GM12878 (cell line): ENCODE results near the gene DYRK1B. TPM values are rescaled to one million over a fixed set of nuclear protein-coding genes. Genes with fewer than 3 reads are reported as not detected.

Experiments used
- ATAC-seq: fragments of 200-7000 bp; cut with Tn5 transposase; 3 replicates; pipeline ENCODE4 v1.9.1; 2020; ENCODE audit warnings: mild to moderate bottlenecking, moderate library complexity
- BruUV-seq: library from RNA; stranded (reverse); fragments of 400-500 nt; replicated peaks from 2 replicates; lab custom pipeline; 2021; lab: Mats Ljungman, UMichigan
- CTCF ChIA-PET: fragments of 300-600 bp; sonication (Branson Sonifier 250); formaldehyde crosslinking; extraction: SDS; loops from one replicate; lab custom pipeline; 2021; ENCODE audit warnings: inconsistent platforms; lab: Yijun Ruan, JAX
- POLR2A ChIA-PET: fragments of 350-600 bp; formaldehyde crosslinking; extraction: SDS; loops from one replicate; lab custom pipeline; 2021; ENCODE audit warnings: inconsistent platforms; lab: Charles Lee
- RAD21 ChIA-PET: fragments of 300-600 bp; sonication (Branson Sonifier 250); formaldehyde crosslinking; loops from one replicate; lab custom pipeline; 2023; ENCODE audit warnings: antibody characterized with exemption; ENCODE audit not compliant: unreplicated experiment; lab: Charles Lee
- SMC1A ChIA-PET: fragments of 300-600 bp; sonication (Branson Sonifier 250); formaldehyde crosslinking; loops from one replicate; lab custom pipeline; 2023; ENCODE audit not compliant: unreplicated experiment, uncharacterized antibody; lab: Charles Lee
- DNase-seq: peaks from one replicate; pipeline ENCODE4 v3.0.0-alpha.2; 2011; ENCODE audit warnings: low read depth, low spot score
- FAIRE-seq: peaks from 3 replicates; lab custom pipeline; 2011; peaks lifted over from hg19 to GRCh38; lab: Jason Lieb, UNC
- H2AFZ ChIP-seq: 2 replicates; pipeline ENCODE4 v1.6.0; 2011; ENCODE audit warnings: low read depth, low read length, control low read depth; ENCODE audit not compliant: control insufficient read depth
- H3K27ac ChIP-seq: 2 replicates; pipeline ENCODE4 v1.5.1; 2011; ENCODE audit warnings: control low read depth; ENCODE audit not compliant: control insufficient read depth, insufficient read depth
- H3K27me3 ChIP-seq, 2 experiments: replicated peaks in 1 of 2; 2 replicates each; pipeline versions ENCODE4 v1.6.0 to v1.6.1; 2011; ENCODE audit warnings: low read length in 1 of 2; ENCODE audit not compliant: control insufficient read depth in 2 of 2, insufficient read depth in 2 of 2
- H3K36me3 ChIP-seq, 2 experiments: 2 replicates each; pipeline ENCODE4 v1.5.1; 2011; ENCODE audit warnings: low read length in 1 of 2; ENCODE audit not compliant: control insufficient read depth in 2 of 2, insufficient read depth in 2 of 2
- H3K4me1 ChIP-seq: 2 replicates; pipeline ENCODE4 v1.6.1; 2011; ENCODE audit warnings: mild to moderate bottlenecking, low read length, moderate library complexity, mixed read lengths; ENCODE audit not compliant: control insufficient read depth, insufficient read depth
- H3K4me2 ChIP-seq: 2 replicates; pipeline ENCODE4 v1.6.0; 2011; ENCODE audit warnings: control low read depth; ENCODE audit not compliant: control insufficient read depth, insufficient read depth
- H3K4me3 ChIP-seq: fragments of 200-600 bp; sonication (generic); 2 replicates; pipeline ENCODE4 v1.5.1; 2016
- H3K79me2 ChIP-seq: 2 replicates; pipeline ENCODE4 v1.6.0; 2011; ENCODE audit warnings: low read length; ENCODE audit not compliant: control insufficient read depth, insufficient read depth
- H3K9ac ChIP-seq: 2 replicates; pipeline ENCODE4 v1.8.0; 2011; ENCODE audit warnings: low read length, control low read depth, mixed read lengths; ENCODE audit not compliant: control insufficient read depth, insufficient read depth
- H3K9me3 ChIP-seq: replicated peaks from 3 replicates; pipeline ENCODE4 v1.5.1; 2011; ENCODE audit warnings: mild to moderate bottlenecking, low read length; ENCODE audit not compliant: control insufficient read depth, insufficient read depth
- H4K20me1 ChIP-seq: 2 replicates; pipeline ENCODE4 v1.6.0; 2011; ENCODE audit not compliant: control insufficient read depth, insufficient read depth
- BCL3 ChIP-seq: IDR thresholded peaks from 2 replicates; pipeline ENCODE4 v1.6.1; 2011; ENCODE audit warnings: borderline replicate concordance, low read depth, mild to moderate bottlenecking, moderate library complexity, low read length; ENCODE audit not compliant: insufficient read depth, poor library complexity, severe bottlenecking
- BMI1 ChIP-seq: fragments of 450-650 bp; IDR thresholded peaks from 2 replicates; pipeline ENCODE4 v1.6.1; 2016; ENCODE audit warnings: mild to moderate bottlenecking, moderate library complexity, borderline replicate concordance
- CBX5 ChIP-seq: sonication (generic); IDR thresholded peaks from 2 replicates; pipeline ENCODE4 v1.6.1; 2016; ENCODE audit warnings: low read depth, moderate library complexity, mild to moderate bottlenecking, inconsistent platforms
- DPF2 ChIP-seq: fragments of 450-650 bp; IDR thresholded peaks from 2 replicates; pipeline ENCODE4 v1.6.1; 2017; ENCODE audit warnings: mild to moderate bottlenecking
- HDGF ChIP-seq: fragments of 450-650 bp; IDR thresholded peaks from 2 replicates; pipeline ENCODE4 v1.6.1; 2016; ENCODE audit warnings: antibody characterized with exemption
- LARP7 ChIP-seq: fragments of 450-650 bp; IDR thresholded peaks from 2 replicates; pipeline ENCODE4 v1.6.1; 2017; ENCODE audit warnings: mild to moderate bottlenecking
- MTA2 ChIP-seq: fragments of 450-650 bp; IDR thresholded peaks from 2 replicates; pipeline ENCODE4 v1.6.1; 2016; ENCODE audit warnings: low read depth, mild to moderate bottlenecking, moderate library complexity
- MXI1 ChIP-seq: fragments of 150-350 bp; IDR thresholded peaks from 2 replicates; pipeline ENCODE4 v1.6.1; 2011; ENCODE audit warnings: low read depth, mild to moderate bottlenecking, inconsistent platforms, low read length, improper control_type of control experiment
- MYC ChIP-seq: IDR thresholded peaks from 2 replicates; pipeline ENCODE4 v1.6.1; 2011; ENCODE audit warnings: mild to moderate bottlenecking, low read length, moderate library complexity, inconsistent platforms; ENCODE audit not compliant: insufficient read depth, insufficient replicate concordance, insufficient read length, severe bottlenecking
- NR2C1 ChIP-seq: fragments of 450-650 bp; IDR thresholded peaks from 2 replicates; pipeline ENCODE4 v1.6.1; 2017; ENCODE audit warnings: antibody characterized with exemption, mild to moderate bottlenecking, moderate library complexity
- POLR2AphosphoS5 ChIP-seq: IDR thresholded peaks from 2 replicates; pipeline ENCODE4 v1.6.1; 2011; ENCODE audit warnings: mild to moderate bottlenecking, low read length, inconsistent platforms
- SUZ12 ChIP-seq: fragments of 200-600 bp; sonication (generic); IDR thresholded peaks from one replicate; pipeline ENCODE4 v1.6.1; 2018; ENCODE audit warnings: antibody characterized with exemption, mild to moderate bottlenecking; ENCODE audit not compliant: unreplicated experiment
- TAF1 ChIP-seq: IDR thresholded peaks from 2 replicates; pipeline ENCODE4 v1.6.1; 2011; ENCODE audit warnings: mild to moderate bottlenecking, low read depth, low read length, borderline replicate concordance
- WRNIP1 ChIP-seq: IDR thresholded peaks from 2 replicates; pipeline ENCODE4 v1.6.1; 2011; ENCODE audit warnings: low read depth, low read length, improper control_type of control experiment, borderline replicate concordance
- ZBTB4 ChIP-seq: fragments of 450-650 bp; formaldehyde crosslinking; IDR thresholded peaks from 2 replicates; pipeline ENCODE4 v1.4.0; 2022; ENCODE audit warnings: mild to moderate bottlenecking, moderate library complexity
- ZNF24 ChIP-seq: fragments of 450-650 bp; IDR thresholded peaks from 2 replicates; pipeline ENCODE4 v1.6.1; 2017; ENCODE audit warnings: antibody characterized with exemption, mild to moderate bottlenecking
- WGBS: methylation state at CpG from one replicate; pipeline ENCODE4 v1.1.6; 2016; ENCODE audit warnings: low lambda C conversion rate; ENCODE audit not compliant: insufficient replicate concordance, insufficient coverage; ENCODE audit errors: missing lambda C conversion rate; 5-methylcytosine and 5-hydroxymethylcytosine counted together
- in situ Hi-C: fragments of 300-500 bp; cut with MboI; formaldehyde crosslinking; loops from 9 replicates; pipeline ENCODE4 v1.14.3; 2018; ENCODE audit warnings: mixed read lengths
- intact Hi-C: fragments of 100-400 bp; cut with micrococcal nuclease; formaldehyde crosslinking; loops from one replicate; pipeline ENCODE4 v1.14.2; 2022; ENCODE audit not compliant: unreplicated experiment
- polyA plus RNA-seq, 11 experiments: library from polyadenylated mRNA; depleted of rRNA in 4 of 11; unstranded in 6 of 11; stranded (reverse) in 5 of 11; fragments of >200 nt; fragmentation: Nextera tagmentation in 4 of 11; fragmentation: Illumina TruSeq in 1 of 11; extraction: Ambion mirVana in 4 of 11; extraction: Trizol in 1 of 11; gene quantifications; 1 replicate in 1 of 11; 2 replicates in 10 of 11; pipeline versions ENCODE4 v1.2.1 to v1.2.3, GENCODE V29; 2011 to 2016; ENCODE audit warnings: inconsistent platforms in 2 of 11, missing spikeins in 2 of 11, low read depth in 1 of 11
- total RNA-seq, 4 experiments: library from RNA; depleted of rRNA in 3 of 4; stranded (reverse); fragments of >200 nt in 3 of 4; fragmentation: Illumina TruSeq in 1 of 4; extraction: Trizol in 1 of 4; gene quantifications; 2 replicates each; pipeline versions ENCODE4 v1.2.1 to v1.2.3, GENCODE V29; 2013 to 2021
- TF ChIP-seq, protein P1 (sequence below): fragments of 450-650 bp; IDR thresholded peaks from 2 replicates; pipeline ENCODE4 v1.6.1; 2017; ENCODE audit warnings: low read depth, mild to moderate bottlenecking, moderate library complexity

Gene DYRK1B
- total and polyA plus RNA-seq, 10 of the 15 experiments (the other 5 are each of a cell fraction or from before 2014, with no cell fraction given): 0.07 to 10.2 (median 3.4) TPM; not detected in 1

- no peak overlapping the region for H3K9ac ChIP-seq
- H2AFZ ChIP-seq: no peak overlapping the region
- DNase-seq (no peak), ATAC-seq (no peak), FAIRE-seq (no peak)
- no peaks in the 10 kb centered on the region for H4K20me1 ChIP-seq
- no peaks in the 10 kb centered on the region for H3K36me3 ChIP-seq
- ChIA-PET CTCF (interaction anchor here (0.6 kb wide), 1 partner anchor 45 kb away, joined by 3 read pairs; no protein-coding TSS in a partner anchor), POLR2A (no interaction called here), RAD21 (no interaction called here), SMC1A (no interaction called here)
- no peaks in the 10 kb centered on the region for H3K4me1 ChIP-seq
- H3K27ac ChIP-seq: no peak overlapping the region
- no TSS peak for BruUV-seq
- H3K9me3 ChIP-seq: no peaks in the 10 kb centered on the region
- 50% methylated on average over 5 of the region's 5 CpGs for WGBS
- H3K4me3 ChIP-seq: no peak overlapping the region
- intact Hi-C loops: no loop called here
- in situ Hi-C loops: no loop called here
- TF ChIP-seq LARP7: no peak
- TF ChIP-seq POLR2AphosphoS5: no peak
- TF ChIP-seq NR2C1: no peak
- TF ChIP-seq, protein P1, sequence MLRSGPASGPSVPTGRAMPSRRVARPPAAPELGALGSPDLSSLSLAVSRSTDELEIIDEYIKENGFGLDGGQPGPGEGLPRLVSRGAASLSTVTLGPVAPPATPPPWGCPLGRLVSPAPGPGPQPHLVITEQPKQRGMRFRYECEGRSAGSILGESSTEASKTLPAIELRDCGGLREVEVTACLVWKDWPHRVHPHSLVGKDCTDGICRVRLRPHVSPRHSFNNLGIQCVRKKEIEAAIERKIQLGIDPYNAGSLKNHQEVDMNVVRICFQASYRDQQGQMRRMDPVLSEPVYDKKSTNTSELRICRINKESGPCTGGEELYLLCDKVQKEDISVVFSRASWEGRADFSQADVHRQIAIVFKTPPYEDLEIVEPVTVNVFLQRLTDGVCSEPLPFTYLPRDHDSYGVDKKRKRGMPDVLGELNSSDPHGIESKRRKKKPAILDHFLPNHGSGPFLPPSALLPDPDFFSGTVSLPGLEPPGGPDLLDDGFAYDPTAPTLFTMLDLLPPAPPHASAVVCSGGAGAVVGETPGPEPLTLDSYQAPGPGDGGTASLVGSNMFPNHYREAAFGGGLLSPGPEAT: no peak
- no peak for TF ChIP-seq ZNF24
- TF ChIP-seq MYC: no peak
- TF ChIP-seq MXI1: no peak
- no peak for TF ChIP-seq SUZ12
- TF ChIP-seq HDGF: no peak
- TF ChIP-seq WRNIP1: no peak
- no peak for TF ChIP-seq DPF2
- no peak for TF ChIP-seq TAF1
- no peak for TF ChIP-seq ZBTB4 (CRISPR knock-in tag)
- no peak for TF ChIP-seq BMI1
- TF ChIP-seq BCL3: no peak
- no peak for TF ChIP-seq CBX5
- no peak for TF ChIP-seq MTA2
- H3K27me3 ChIP-seq: no peaks in the 10 kb centered on the region
- H3K79me2 ChIP-seq: no peaks in the 10 kb centered on the region
- no peak overlapping the region for H3K4me2 ChIP-seq
These were observed 32.0 kb upstream of the DYRK1B start for GRCh38 chr19:39865953-39866352.
